DMS79 (cell line): Measurements from ENCODE around the gene TPI1.
"Not testable (repeated sequence)": the region's sequence is repeated elsewhere in the genome, so short reads cannot be mapped to it uniquely, and the experiment has no call there.

Source experiments
- DNase-seq: peaks from one replicate; lab custom pipeline; 2025; lab: John Stamatoyannopoulos, UW

The TPI1 gene

GRCh38 chr12:6847676-6848075 lies 19.7 kb upstream of the TPI1 start:
- DNase-seq = no peak

- no peak for DNase-seq
These were observed 17.9 kb upstream of the TPI1 start for GRCh38 chr12:6849427-6849826.

- peak; percentile 13 for DNase-seq
These were observed 17.3 kb upstream of the TPI1 start for GRCh38 chr12:6849976-6850560.

- DNase-seq = no peak
These were observed 16.6 kb upstream of the TPI1 start for GRCh38 chr12:6850796-6851152.

GRCh38 chr12:6851153-6851920 lies 16.0 kb upstream of the TPI1 start, which contains the start of gene CDCA3:
Gene CDCA3, minus strand, starts transcription at chr12:6851286. Its CDS starts 334 bp downstream, at chr12:6850952.
- DNase-seq = peak; percentile 96

GRCh38 chr12:6851921-6852650 lies 15.2 kb upstream of the TPI1 start, which contains the start of gene USP5:
Gene USP5, plus strand, starts transcription at chr12:6852150. Its CDS starts 30 bp downstream, at chr12:6852180.
- DNase-seq = peak; percentile 99

GRCh38 chr12:6852651-6853354 lies 14.5 kb upstream of the TPI1 start:
- DNase-seq = no peak

GRCh38 chr12:6853626-6854025 lies 13.7 kb upstream of the TPI1 start:
- no peak for DNase-seq

- DNase-seq = no peak
These were observed 13.3 kb upstream of the TPI1 start for GRCh38 chr12:6854036-6854435.

- no peak for DNase-seq
These were observed 12.0 kb upstream of the TPI1 start for GRCh38 chr12:6855322-6855721.

GRCh38 chr12:6858799-6859198 lies 8.5 kb upstream of the TPI1 start:
- DNase-seq = no peak

GRCh38 chr12:6860116-6860515 lies 7.2 kb upstream of the TPI1 start:
- DNase-seq = no peak

- DNase-seq = no peak
These were observed 6.4 kb upstream of the TPI1 start for GRCh38 chr12:6860942-6861341.

- no peak for DNase-seq
These were observed 5.9 kb upstream of the TPI1 start for GRCh38 chr12:6861391-6861790.

- DNase-seq = no peak
These were observed 4.3 kb upstream of the TPI1 start for GRCh38 chr12:6863033-6863432.

- DNase-seq = no peak
These were observed 3.6 kb upstream of the TPI1 start for GRCh38 chr12:6863586-6864321.

GRCh38 chr12:6865307-6865706 lies 2.0 kb upstream of the TPI1 start:
- DNase-seq = not testable (repeated sequence)

GRCh38 chr12:6866163-6866919 lies 990 bp upstream of the TPI1 start:
- DNase-seq = no peak

- DNase-seq = no peak
These were observed 365 bp upstream of the TPI1 start for GRCh38 chr12:6866920-6867412.

- no peak for DNase-seq
These were observed 1.1 kb downstream of the TPI1 start for GRCh38 chr12:6868211-6869048.
